ENCODE data around the gene PITX1. TPM values are rescaled to one million over a fixed set of nuclear protein-coding genes. Genes with fewer than 3 reads are reported as not detected.
"Not testable (repeated sequence)": the region's sequence is repeated elsewhere in the genome, so short reads cannot be mapped to it uniquely, and the experiment has no call there.

Gene PITX1
- total RNA-seq = 0.55 and 1.4 TPM in 2 replicates

GRCh38 chr5:135033901-135034235, at the start of gene PITX1:
Gene PITX1 (minus strand): TSS chr5:135034228. CDS start chr5:135033881, 347 bp downstream.
- no peak for DNase-seq (ENCODE audit: low read depth)

GRCh38 chr5:135083334-135083733, 49.3 kb upstream of the PITX1 start:
- DNase-seq (ENCODE audit: low read depth) = not testable (repeated sequence)

- DNase-seq (ENCODE audit: low read depth) = no peak
These were observed 47.2 kb upstream of the PITX1 start for GRCh38 chr5:135081240-135081639.

GRCh38 chr5:135079760-135080159, 45.7 kb upstream of the PITX1 start:
- no peak for DNase-seq (ENCODE audit: low read depth)

GRCh38 chr5:135079099-135079681, 45.2 kb upstream of the PITX1 start:
- DNase-seq (ENCODE audit: low read depth) = no peak

- no peak for DNase-seq (ENCODE audit: low read depth)
These were observed 42.8 kb upstream of the PITX1 start for GRCh38 chr5:135076801-135077200.

GRCh38 chr5:135076051-135076491, 42.0 kb upstream of the PITX1 start:
- no peak for DNase-seq (ENCODE audit: low read depth)

- no peak for DNase-seq (ENCODE audit: low read depth)
These were observed 41.6 kb upstream of the PITX1 start for GRCh38 chr5:135075621-135076020.

- DNase-seq (ENCODE audit: low read depth) = no peak
These were observed 39.8 kb upstream of the PITX1 start for GRCh38 chr5:135073761-135074345.

GRCh38 chr5:135072387-135073281, 38.6 kb upstream of the PITX1 start:
- no peak for DNase-seq (ENCODE audit: low read depth)

- DNase-seq (ENCODE audit: low read depth) = no peak
These were observed 37.3 kb upstream of the PITX1 start for GRCh38 chr5:135071311-135071710.

- DNase-seq (ENCODE audit: low read depth) = no peak
These were observed 36.0 kb upstream of the PITX1 start for GRCh38 chr5:135069895-135070657.

- no peak for DNase-seq (ENCODE audit: low read depth)
These were observed 35.2 kb upstream of the PITX1 start for GRCh38 chr5:135069016-135069770.

- DNase-seq (ENCODE audit: low read depth) = no peak
These were observed 33.6 kb upstream of the PITX1 start for GRCh38 chr5:135067587-135067986.

- no peak for DNase-seq (ENCODE audit: low read depth)
These were observed 32.8 kb upstream of the PITX1 start for GRCh38 chr5:135066781-135067180.

GRCh38 chr5:135065306-135066265, 31.6 kb upstream of the PITX1 start:
- no peak for DNase-seq (ENCODE audit: low read depth)

GRCh38 chr5:135064235-135064570, 30.2 kb upstream of the PITX1 start:
- no peak for DNase-seq (ENCODE audit: low read depth)

GRCh38 chr5:135063511-135064234, 29.6 kb upstream of the PITX1 start:
- DNase-seq (ENCODE audit: low read depth) = no peak

- no peak for DNase-seq (ENCODE audit: low read depth)
These were observed 29.0 kb upstream of the PITX1 start for GRCh38 chr5:135063056-135063445.
